Endothelial cell of umbilical vein (primary cell): Measurements from ENCODE around the gene SUGP2.

Source experiments
- EZH2 ChIP-seq: IDR thresholded peaks from 2 replicates; pipeline ENCODE4 v1.6.1; 2012; ENCODE audit warnings: borderline replicate concordance, low read depth, mild to moderate bottlenecking, moderate library complexity, low read length, inconsistent platforms; ENCODE audit not compliant: severe bottlenecking
- GATA2 ChIP-seq: IDR thresholded peaks from 2 replicates; pipeline ENCODE4 v1.7.0; 2011; ENCODE audit warnings: low read depth, mild to moderate bottlenecking, moderate library complexity, mixed read lengths, low read length; ENCODE audit not compliant: insufficient read length, insufficient read depth
- MYC ChIP-seq: IDR thresholded peaks from one replicate; pipeline ENCODE4 v1.6.1; 2011; ENCODE audit warnings: mild to moderate bottlenecking, low read depth, low read length
- POLR2A ChIP-seq: IDR thresholded peaks from 2 replicates; pipeline ENCODE4 v1.6.1; 2012; ENCODE audit warnings: low read depth, mild to moderate bottlenecking, control low read depth, low read length
- TF ChIP-seq, protein P1 (sequence below), 2 donors: IDR thresholded peaks; 1 replicate in 1 of 2; 2 replicates in 1 of 2; pipeline ENCODE4 v1.5.1; 2011; ENCODE audit warnings: low read length in 2 of 2, mild to moderate bottlenecking in 2 of 2, moderate library complexity in 2 of 2, control low read depth in 1 of 2, inconsistent platforms in 1 of 2, low read depth in 1 of 2; ENCODE audit not compliant: insufficient read depth in 1 of 2; ENCODE audit errors: extremely low read depth in 1 of 2

GRCh38 chr19:18991468-18991867, 41.8 kb downstream of the SUGP2 start:
- TF ChIP-seq, protein P1, sequence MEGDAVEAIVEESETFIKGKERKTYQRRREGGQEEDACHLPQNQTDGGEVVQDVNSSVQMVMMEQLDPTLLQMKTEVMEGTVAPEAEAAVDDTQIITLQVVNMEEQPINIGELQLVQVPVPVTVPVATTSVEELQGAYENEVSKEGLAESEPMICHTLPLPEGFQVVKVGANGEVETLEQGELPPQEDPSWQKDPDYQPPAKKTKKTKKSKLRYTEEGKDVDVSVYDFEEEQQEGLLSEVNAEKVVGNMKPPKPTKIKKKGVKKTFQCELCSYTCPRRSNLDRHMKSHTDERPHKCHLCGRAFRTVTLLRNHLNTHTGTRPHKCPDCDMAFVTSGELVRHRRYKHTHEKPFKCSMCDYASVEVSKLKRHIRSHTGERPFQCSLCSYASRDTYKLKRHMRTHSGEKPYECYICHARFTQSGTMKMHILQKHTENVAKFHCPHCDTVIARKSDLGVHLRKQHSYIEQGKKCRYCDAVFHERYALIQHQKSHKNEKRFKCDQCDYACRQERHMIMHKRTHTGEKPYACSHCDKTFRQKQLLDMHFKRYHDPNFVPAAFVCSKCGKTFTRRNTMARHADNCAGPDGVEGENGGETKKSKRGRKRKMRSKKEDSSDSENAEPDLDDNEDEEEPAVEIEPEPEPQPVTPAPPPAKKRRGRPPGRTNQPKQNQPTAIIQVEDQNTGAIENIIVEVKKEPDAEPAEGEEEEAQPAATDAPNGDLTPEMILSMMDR (IDR thresholded peaks at IDR 0.05; ENCODE audit: extremely low read depth in 1 of 2, insufficient read depth in 1 of 2, low read depth in 1 of 2, low read length in 2 of 2), result no peak
- TF ChIP-seq POLR2A, result no peak
- TF ChIP-seq EZH2, result no peak
- TF ChIP-seq GATA2, result no peak
- no peak for TF ChIP-seq MYC
